ENCODE data around the gene NUP214.
"Not testable (repeated sequence)": the region's sequence is repeated elsewhere in the genome, so short reads cannot be mapped to it uniquely, and the experiment has no call there.

Gene NUP214

GRCh38 chr9:131198041-131198715, 72.8 kb downstream of the NUP214 start:
- no peak for DNase-seq

GRCh38 chr9:131201856-131202255, 76.5 kb downstream of the NUP214 start:
- DNase-seq = no peak

GRCh38 chr9:131203431-131204218, 78.2 kb downstream of the NUP214 start:
- DNase-seq = no peak

- no peak for DNase-seq
Observed at GRCh38 chr9:131204285-131204684, 78.9 kb downstream of the NUP214 start.

GRCh38 chr9:131206495-131206894, 81.1 kb downstream of the NUP214 start:
- no peak for DNase-seq

GRCh38 chr9:131211920-131212319, 86.5 kb downstream of the NUP214 start:
- DNase-seq = not testable (repeated sequence)

GRCh38 chr9:131214286-131214856, 89.0 kb downstream of the NUP214 start:
- no peak for DNase-seq

- DNase-seq = no peak
Observed at GRCh38 chr9:131214876-131215275, 89.5 kb downstream of the NUP214 start.

- no peak for DNase-seq
Observed at GRCh38 chr9:131216806-131217205, 91.4 kb downstream of the NUP214 start.

- DNase-seq = no peak
Observed at GRCh38 chr9:131217331-131218031, 92.1 kb downstream of the NUP214 start.

GRCh38 chr9:131218370-131218769, 93.0 kb downstream of the NUP214 start:
- DNase-seq = no peak

GRCh38 chr9:131220485-131220884, 95.1 kb downstream of the NUP214 start:
- DNase-seq = no peak

- DNase-seq = no peak
Observed at GRCh38 chr9:131222460-131222859, 97.1 kb downstream of the NUP214 start.

- no peak for DNase-seq
Observed at GRCh38 chr9:131226226-131226625, 100.8 kb downstream of the NUP214 start.

GRCh38 chr9:131227112-131227958, 101.9 kb downstream of the NUP214 start:
- no peak for DNase-seq

- DNase-seq = no peak
Observed at GRCh38 chr9:131227959-131228460, 102.6 kb downstream of the NUP214 start.

- DNase-seq = no peak
Observed at GRCh38 chr9:131228988-131229387, 103.6 kb downstream of the NUP214 start.

GRCh38 chr9:131233556-131233955, 108.2 kb downstream of the NUP214 start:
- no peak for DNase-seq

GRCh38 chr9:131233995-131234394, 108.6 kb downstream of the NUP214 start:
- no peak for DNase-seq

- DNase-seq = no peak
Observed at GRCh38 chr9:131234799-131235479, 109.6 kb downstream of the NUP214 start.

- DNase-seq = no peak
Observed at GRCh38 chr9:131235480-131235851, 110.1 kb downstream of the NUP214 start.

- no peak for DNase-seq
Observed at GRCh38 chr9:131236161-131236560, 110.8 kb downstream of the NUP214 start.
